ENCODE results near the gene ARHGAP26.

The ARHGAP26 gene

GRCh38 chr5:143254819-143255218 lies 484.6 kb downstream of the ARHGAP26 start:
- no peaks in the 10 kb centered on the region for H3K36me3 ChIP-seq
- no peaks in the 10 kb centered on the region for H3K27me3 ChIP-seq
- TF ChIP-seq CTCF (IDR thresholded peaks at IDR 0.05), result no peak
- intact Hi-C loops (cut with DNase I; ENCODE audit: low total_unique reads), result no loop called here
- H3K4me3 ChIP-seq, result no peak overlapping the region
- no peaks in the 10 kb centered on the region for H3K4me1 ChIP-seq
- H3K9me3 ChIP-seq, result no peaks in the 10 kb centered on the region
- H3K27ac ChIP-seq, result no peak overlapping the region
- DNase-seq, result no peak

GRCh38 chr5:143258559-143259253 lies 488.5 kb downstream of the ARHGAP26 start:
- intact Hi-C loops (cut with DNase I; ENCODE audit: low total_unique reads), result no loop called here
- no peak overlapping the region for H3K4me3 ChIP-seq
- no peaks in the 10 kb centered on the region for H3K36me3 ChIP-seq
- DNase-seq, result no peak
- no peak for TF ChIP-seq CTCF (IDR thresholded peaks at IDR 0.05)
- H3K4me1 ChIP-seq, result no peaks in the 10 kb centered on the region
- H3K27me3 ChIP-seq, result no peaks in the 10 kb centered on the region
- no peaks in the 10 kb centered on the region for H3K9me3 ChIP-seq
- H3K27ac ChIP-seq, result no peak overlapping the region

GRCh38 chr5:143259254-143259605 lies 489.1 kb downstream of the ARHGAP26 start:
- H3K36me3 ChIP-seq, result no peaks in the 10 kb centered on the region
- H3K27me3 ChIP-seq, result no peaks in the 10 kb centered on the region
- no peak overlapping the region for H3K4me3 ChIP-seq
- H3K27ac ChIP-seq, result no peak overlapping the region
- no peaks in the 10 kb centered on the region for H3K4me1 ChIP-seq
- TF ChIP-seq CTCF (IDR thresholded peaks at IDR 0.05), result no peak
- H3K9me3 ChIP-seq, result no peaks in the 10 kb centered on the region
- intact Hi-C loops (cut with DNase I; ENCODE audit: low total_unique reads), result no loop called here
- DNase-seq, result no peak

GRCh38 chr5:143261748-143262392 lies 491.7 kb downstream of the ARHGAP26 start:
- Histone ChIP-seq H3K36me3 (no peaks in the 10 kb centered on the region), H3K27ac (no peak overlapping the region), H3K9me3 (peaks cover 0 to 3% (median 0%) of the 10 kb centered on the region in 3 donors), H3K4me1 (no peaks in the 10 kb centered on the region), H3K4me3 (no peak overlapping the region), H3K27me3 (no peaks in the 10 kb centered on the region)
- intact Hi-C loops (cut with DNase I; ENCODE audit: low total_unique reads), result no loop called here
- no peak for DNase-seq
- no peak for TF ChIP-seq CTCF (IDR thresholded peaks at IDR 0.05)

GRCh38 chr5:143262393-143263174 lies 492.4 kb downstream of the ARHGAP26 start:
- no peaks in the 10 kb centered on the region for H3K27me3 ChIP-seq
- no peak for TF ChIP-seq CTCF (IDR thresholded peaks at IDR 0.05)
- H3K36me3 ChIP-seq, result no peaks in the 10 kb centered on the region
- no peak overlapping the region for H3K4me3 ChIP-seq
- intact Hi-C loops (cut with DNase I; ENCODE audit: low total_unique reads), result no loop called here
- H3K4me1 ChIP-seq, result no peaks in the 10 kb centered on the region
- H3K9me3 ChIP-seq, result peaks cover 0 to 3% (median 0%) of the 10 kb centered on the region in 3 donors
- DNase-seq, result no peak
- no peak overlapping the region for H3K27ac ChIP-seq
